HG03565 (cell line): Measurements from ENCODE around the gene PADI1.

ENCODE experiments used
- ATAC-seq: cut with Tn5 transposase; IDR thresholded peaks from one replicate; pipeline ENCODE4 v1.9.1; 2021; ENCODE audit warnings: mild to moderate bottlenecking, moderate library complexity; ENCODE audit not compliant: unreplicated experiment

The PADI1 gene

GRCh38 chr1:17295292-17295691 lies 90.4 kb downstream of the PADI1 start:
- no peak for ATAC-seq
